Upper lobe of right lung (tissue), 1 donor: ENCODE results near the gene SDHAF2. TPM values are rescaled to one million over a fixed set of nuclear protein-coding genes. Genes with fewer than 3 reads are reported as not detected.

Source experiments
- total RNA-seq: library from RNA; stranded (reverse); fragmentation: NEBNext Ultra II Directional; extraction: Animal tissue kit (Norgen Biotek cat#: 25700); gene quantifications from one replicate; pipeline ENCODE4 v1.2.1, GENCODE V29; 2021
- donor health status: DM: no; HTN: yes; CAD: no; lungs with severe emphysema.

SDHAF2 gene
- total RNA-seq, 1 donor from 2014 or later: 34.1 TPM

Other genes starting within 250 kb of the SDHAF2 start
- not detected for gene PGA3, start 226.6 kb upstream of the SDHAF2 start, total RNA-seq
- gene PGA4, start 207.8 kb upstream of the SDHAF2 start, total RNA-seq: 0.67 TPM
- not detected for gene PGA5, start 188.9 kb upstream of the SDHAF2 start, total RNA-seq
- gene VWCE, start 134.8 kb upstream of the SDHAF2 start, total RNA-seq: 1.5 TPM
- gene DDB1, start 97.0 kb upstream of the SDHAF2 start, total RNA-seq: 126 TPM
- gene TKFC, start 96.9 kb upstream of the SDHAF2 start, total RNA-seq: 32.1 TPM
- 50.3 TPM for gene CYB561A3, start 68.2 kb upstream of the SDHAF2 start, total RNA-seq
- 46.3 TPM for gene TMEM138, start 67.8 kb upstream of the SDHAF2 start, total RNA-seq
- gene TMEM216, start 37.5 kb upstream of the SDHAF2 start, total RNA-seq: 9.3 TPM
- gene CPSF7, start 149 bp upstream of the SDHAF2 start, total RNA-seq: 75.8 TPM
- 0.29 TPM for gene LRRC10B, start 78.6 kb downstream of the SDHAF2 start, total RNA-seq
- gene SYT7, start 151.0 kb downstream of the SDHAF2 start, total RNA-seq: 4.8 TPM